IPS DF 4.7 (cell line): Measurements from ENCODE around the gene ANKRD17.
"Not testable (repeated sequence)": the region's sequence is repeated elsewhere in the genome, so short reads cannot be mapped to it uniquely, and the experiment has no call there.

Source experiments
- DNase-seq: peaks from one replicate; pipeline ENCODE4 v3.0.0-alpha.2; 2013; ENCODE audit warnings: low spot score; ENCODE audit errors: extremely low read depth

ANKRD17 gene

GRCh38 chr4:73206236-73206635 is 52.4 kb downstream of the ANKRD17 start:
- DNase-seq = no peak

DNA sequence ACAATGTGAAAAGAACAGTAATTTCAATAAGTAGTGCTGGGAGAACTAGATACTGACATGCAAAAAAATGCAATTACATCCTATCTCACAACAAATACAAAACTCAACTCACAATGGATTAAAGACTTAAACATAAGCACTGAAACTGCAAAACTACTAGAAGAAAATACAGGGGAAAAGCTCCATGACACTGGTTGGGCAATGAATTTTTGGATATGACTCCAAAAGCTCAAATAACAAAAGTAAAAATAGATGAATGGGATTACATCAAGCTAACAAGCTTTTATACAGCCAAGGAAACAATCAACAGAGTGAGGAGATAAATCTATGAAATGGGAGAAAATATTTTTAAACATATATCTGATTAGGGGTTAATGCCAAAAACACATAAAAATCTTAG is 53.1 kb downstream of the ANKRD17 start:
- DNase-seq = no peak

GRCh38 chr4:73203976-73204375 is 54.6 kb downstream of the ANKRD17 start:
- DNase-seq = not testable (repeated sequence)

- no peak for DNase-seq
Measured at GRCh38 chr4:73197220-73197619, 61.4 kb downstream of the ANKRD17 start.

DNA sequence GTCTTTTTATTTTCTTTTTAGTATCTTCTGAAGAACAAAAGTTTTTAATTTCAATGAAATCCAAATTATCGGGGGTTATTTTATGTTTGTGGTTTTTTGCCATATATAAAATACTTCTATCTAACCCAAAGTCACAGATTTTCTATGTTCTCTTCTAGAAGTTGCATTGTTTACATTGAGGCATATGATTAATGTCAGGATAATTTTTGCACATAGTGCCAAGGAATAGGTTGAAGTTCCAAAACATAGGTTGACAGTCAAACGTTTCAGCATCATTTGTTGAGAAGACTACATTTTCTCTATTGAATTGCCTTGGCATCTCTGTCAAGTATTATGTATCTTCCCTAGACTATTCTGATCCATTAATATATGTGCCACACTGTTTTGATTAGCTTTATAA is 64.5 kb downstream of the ANKRD17 start:
- no peak for DNase-seq

DNA sequence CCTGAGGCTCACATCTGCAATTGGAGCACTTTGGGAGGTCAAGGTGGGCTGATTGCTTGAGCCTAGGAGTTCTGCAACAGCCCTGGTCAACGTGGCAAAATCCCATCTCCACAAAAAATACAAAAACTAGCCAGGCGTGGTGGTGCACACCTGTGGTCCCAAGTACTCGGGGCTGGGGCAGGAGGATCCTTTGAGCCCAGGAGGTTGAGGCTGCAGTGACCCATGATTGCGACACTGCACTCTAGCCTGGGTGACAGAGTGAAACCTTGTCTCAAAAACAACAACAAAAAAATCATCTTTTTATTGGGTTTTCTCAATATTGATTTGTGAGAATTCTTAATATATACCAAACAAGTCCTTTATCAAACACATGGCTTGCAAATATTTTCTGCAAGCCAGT is 64.9 kb downstream of the ANKRD17 start:
- DNase-seq = no peak

- no peak for DNase-seq
Measured at GRCh38 chr4:73193155-73193554, 65.4 kb downstream of the ANKRD17 start.

GRCh38 chr4:73189274-73189810 is 69.3 kb downstream of the ANKRD17 start:
- no peak for DNase-seq

DNA sequence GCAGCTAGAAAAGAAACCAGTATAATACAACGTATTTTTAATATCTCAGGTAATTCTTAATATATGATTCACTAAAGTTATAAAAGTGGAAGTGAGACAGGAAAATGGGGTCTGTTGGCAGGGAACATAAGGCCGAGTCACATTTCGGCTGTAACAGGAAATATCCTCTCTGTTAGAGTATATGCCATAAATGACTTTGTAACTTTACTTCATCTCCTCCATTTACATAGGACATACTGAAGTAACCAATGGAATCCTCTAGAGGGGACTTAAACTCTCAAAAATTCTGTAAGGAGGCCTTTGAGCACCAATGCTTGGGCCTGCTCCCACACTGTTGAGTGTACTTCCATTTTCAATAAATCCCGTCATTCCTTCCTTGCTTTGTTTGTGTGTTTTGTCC is 71.3 kb downstream of the ANKRD17 start:
- DNase-seq = no peak

DNA sequence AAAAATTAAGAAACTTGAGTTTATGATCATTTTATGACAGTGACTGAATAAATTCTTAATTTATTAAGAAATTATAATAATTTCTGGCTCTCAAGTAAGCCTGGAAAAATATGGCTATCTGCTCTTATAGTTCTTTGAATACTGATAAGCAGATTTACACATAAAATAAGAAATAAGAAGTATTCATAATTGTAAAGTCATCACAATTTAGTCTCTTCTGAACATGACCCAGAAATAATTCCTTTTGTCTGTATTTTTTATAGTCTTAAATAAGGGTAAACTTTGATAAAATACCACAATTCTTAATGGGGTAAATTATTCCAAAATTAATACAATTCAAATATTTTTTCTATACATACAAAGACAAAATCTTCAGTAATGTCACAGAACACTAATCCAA is 72.7 kb downstream of the ANKRD17 start:
- no peak for DNase-seq

- DNase-seq = no peak
Measured at GRCh38 chr4:73181231-73181630, 77.4 kb downstream of the ANKRD17 start.

DNA sequence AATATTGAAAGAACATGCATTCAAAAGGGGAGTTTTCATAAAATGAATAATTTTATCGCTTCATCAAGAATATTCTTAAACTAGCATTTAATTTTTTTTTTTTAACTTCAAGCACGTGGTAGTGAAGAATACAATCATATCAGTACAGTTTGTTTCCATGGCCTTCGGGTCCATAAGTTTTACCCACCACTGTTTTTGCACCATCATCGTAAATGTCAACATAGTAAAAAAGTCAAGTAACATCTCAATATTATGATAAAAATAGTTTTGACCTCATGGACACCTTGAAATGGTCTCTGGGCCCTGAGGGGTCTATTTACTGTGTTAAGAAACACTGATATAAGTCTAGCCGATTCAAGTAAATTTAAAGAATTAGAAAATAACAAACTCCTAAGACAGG is 80.2 kb downstream of the ANKRD17 start:
- no peak for DNase-seq

DNA sequence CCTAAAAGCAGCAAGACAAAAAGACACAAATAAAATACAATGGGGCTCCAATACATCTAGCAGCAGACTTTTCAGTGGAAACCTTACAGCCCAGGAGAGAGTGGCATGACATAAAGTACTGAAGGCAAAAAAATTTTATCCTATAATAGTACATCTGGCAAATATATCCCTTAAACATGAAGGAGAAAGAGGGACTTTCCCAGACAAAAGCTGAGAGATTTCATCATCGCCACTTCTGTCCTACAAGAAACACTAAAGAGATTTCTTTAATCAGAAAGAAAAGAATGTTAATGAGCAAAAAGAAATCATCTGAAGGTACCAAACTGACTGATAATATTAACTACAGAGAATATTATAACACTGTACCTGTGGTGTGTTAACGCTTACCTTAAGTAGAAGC is 86.4 kb downstream of the ANKRD17 start:
- DNase-seq = no peak

DNA sequence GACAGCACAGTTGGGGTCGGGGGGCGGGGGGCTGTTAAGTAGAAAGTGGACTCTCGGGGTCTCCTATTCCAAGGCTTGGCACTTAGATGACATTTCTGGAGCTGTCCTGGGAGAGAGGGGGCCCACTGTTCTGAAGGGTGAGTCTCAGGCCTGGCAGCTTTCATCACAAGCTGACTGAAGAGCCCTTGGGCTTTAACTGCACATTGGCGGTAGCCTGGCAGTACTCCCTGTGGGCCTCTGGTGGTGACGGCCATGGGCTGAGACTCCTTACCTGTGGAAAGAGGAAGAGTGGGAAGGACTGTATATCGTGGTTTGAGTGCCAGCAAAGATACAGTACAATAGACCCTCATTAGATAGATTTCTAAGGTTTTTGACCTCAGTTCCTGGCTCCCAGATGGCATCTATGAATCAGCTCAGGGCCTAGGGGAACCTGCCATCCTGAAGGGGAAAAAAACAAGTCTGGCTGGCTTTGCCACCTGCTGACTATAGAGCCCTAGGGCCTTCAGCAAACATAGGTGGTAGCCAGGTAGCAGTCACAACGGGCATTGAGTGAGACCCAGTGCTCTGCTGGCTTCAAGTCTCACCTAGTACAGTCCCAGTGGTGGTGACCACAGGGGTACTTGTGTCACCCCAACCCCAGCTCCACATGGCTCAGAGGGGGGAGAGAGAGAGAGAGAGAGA is 87.9 kb downstream of the ANKRD17 start:
- no peak for DNase-seq

DNA sequence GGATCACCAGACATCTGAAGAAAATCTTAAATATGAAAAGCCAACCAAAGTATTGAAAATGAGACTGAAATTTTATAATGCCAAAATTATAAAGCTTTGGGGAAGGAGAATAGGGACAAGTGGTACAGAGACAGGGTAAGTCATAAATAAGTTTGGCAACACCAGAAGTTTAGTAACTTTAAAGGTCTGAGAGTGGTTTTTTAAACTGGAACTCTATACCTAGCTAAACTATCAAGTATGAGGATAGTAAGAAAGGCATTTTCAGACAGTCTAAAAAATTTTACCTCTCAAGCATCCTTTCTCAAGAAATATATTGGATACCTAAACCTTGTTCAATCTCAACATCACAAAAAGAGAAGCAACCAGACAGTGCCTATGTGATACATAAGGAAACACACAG is 92.4 kb downstream of the ANKRD17 start:
- DNase-seq = no peak

DNA sequence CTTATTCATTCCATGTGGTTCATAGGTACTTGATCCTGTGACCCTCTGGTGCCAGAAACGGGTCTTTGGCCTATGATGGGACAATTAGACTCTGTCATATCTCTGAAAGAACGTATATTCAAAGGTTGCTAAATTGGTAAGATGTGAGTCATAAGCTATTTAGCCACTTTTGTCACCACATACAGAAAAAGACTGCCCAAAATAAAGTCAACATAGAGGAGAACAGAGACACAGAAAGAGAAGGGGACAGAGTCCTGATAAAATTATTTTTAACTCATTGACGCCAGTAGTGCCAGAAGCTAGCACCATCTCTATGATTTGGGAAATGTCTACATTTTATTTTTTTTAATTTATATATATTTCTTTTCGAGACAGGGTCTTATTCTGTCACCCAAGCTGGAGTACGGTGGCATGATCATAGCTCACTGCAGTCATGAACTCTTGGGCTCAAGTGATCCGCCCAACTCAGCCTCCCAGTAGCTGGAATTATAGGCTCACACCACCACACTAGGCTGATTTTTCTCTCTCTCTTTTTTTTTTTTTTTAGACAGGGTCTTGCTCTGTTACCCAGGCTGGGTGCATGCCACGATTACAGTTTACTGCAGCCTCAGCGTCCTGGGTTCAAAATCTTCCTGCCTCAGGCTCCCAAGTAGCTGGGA is 96.9 kb downstream of the ANKRD17 start:
- DNase-seq = no peak

GRCh38 chr4:73156394-73156793 is 102.2 kb downstream of the ANKRD17 start:
- no peak for DNase-seq

DNA sequence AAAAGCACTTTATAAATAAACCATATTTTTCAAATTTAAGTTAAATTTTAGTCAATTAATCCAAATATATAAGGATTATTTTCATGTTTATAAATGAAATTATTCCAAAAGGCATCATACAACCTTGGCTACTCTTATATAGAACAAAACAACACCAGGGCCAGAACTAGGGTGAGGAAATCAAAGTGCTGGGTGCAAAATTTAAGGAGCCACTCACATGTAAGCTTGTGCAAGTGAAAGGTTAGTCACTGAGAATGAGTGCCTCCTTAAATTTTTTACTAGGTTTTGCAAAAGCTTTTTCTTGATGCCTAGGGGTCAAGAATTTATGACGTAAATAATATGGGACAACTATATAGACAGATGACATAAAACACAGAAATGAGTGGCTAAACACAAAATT is 105.7 kb downstream of the ANKRD17 start:
- DNase-seq = no peak

GRCh38 chr4:73142995-73143547 is 115.5 kb downstream of the ANKRD17 start:
- DNase-seq = no peak

DNA sequence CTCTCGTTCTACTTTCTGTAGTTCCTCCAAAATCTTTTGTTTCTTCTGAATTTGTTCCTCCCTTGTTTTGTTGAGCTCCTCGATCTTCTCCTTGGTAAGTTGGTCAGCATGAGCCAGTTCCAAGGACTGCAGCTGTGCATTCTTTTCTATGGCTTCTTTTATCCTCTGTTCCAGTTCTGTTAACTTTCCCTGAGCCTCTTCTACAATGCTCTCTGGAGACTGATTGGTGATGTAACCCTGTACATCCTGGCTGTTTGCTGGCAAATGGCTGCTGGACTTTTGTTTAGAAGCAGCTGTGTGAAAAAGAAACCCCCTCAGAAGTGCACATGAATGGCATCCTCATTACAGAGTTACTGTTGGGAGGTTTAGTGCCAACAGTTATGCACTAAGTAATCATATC is 118.6 kb downstream of the ANKRD17 start:
- DNase-seq = no peak

GRCh38 chr4:73139245-73139644 is 119.4 kb downstream of the ANKRD17 start:
- no peak for DNase-seq

DNA sequence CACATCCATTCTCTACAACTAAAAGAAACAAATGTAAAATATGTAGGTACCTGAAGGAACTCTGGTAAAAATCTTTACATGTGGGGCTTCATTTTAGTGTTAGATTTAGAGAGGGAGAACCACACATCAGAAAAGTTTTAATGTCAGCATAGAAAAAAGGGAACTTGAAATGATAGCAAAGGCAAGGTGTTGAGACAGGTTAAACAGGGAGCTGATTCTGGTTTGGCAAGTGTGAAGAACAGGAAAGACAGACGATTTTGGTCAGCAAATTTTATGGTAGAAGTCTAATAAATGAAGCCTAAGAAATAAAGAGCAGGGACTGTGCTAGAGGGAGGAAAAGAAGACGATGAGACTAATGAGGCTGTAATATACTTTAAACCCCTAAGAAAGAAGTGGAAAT is 121.5 kb downstream of the ANKRD17 start:
- DNase-seq = no peak

- DNase-seq = no peak
Measured at GRCh38 chr4:73133784-73134183, 124.8 kb downstream of the ANKRD17 start.
